HG02938 (cell line): Measurements from ENCODE around the gene LIN9.
"Not testable (repeated sequence)": the region's sequence is repeated elsewhere in the genome, so short reads cannot be mapped to it uniquely, and the experiment has no call there.

Experiments used
- ATAC-seq: cut with Tn5 transposase; IDR thresholded peaks from one replicate; pipeline ENCODE4 v1.9.1; 2021; ENCODE audit warnings: mild to moderate bottlenecking, moderate library complexity; ENCODE audit not compliant: unreplicated experiment

LIN9 gene

DNA sequence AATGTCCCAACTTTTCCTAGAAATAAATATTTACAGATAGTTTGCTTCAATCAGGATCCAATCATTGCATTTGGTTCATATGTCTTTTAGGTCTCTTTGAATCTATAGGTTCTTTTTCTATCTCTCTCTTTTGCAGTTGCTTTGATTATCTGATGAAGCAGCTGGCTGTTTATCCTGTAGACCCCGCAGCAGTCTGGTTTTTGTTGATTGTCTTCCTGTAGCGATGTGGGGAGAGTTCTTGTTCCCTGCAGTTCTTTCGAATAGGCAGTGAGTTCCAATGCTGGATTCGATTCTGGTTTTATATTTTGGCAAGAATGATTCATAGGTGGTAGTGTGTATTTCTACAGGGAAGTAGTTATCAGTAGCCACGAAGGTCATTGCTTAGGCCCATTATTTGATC lies 92.9 kb downstream of the LIN9 start:
- ATAC-seq: no peak

GRCh38 chr1:226215239-226215638 lies 93.7 kb downstream of the LIN9 start:
- ATAC-seq: no peak

DNA sequence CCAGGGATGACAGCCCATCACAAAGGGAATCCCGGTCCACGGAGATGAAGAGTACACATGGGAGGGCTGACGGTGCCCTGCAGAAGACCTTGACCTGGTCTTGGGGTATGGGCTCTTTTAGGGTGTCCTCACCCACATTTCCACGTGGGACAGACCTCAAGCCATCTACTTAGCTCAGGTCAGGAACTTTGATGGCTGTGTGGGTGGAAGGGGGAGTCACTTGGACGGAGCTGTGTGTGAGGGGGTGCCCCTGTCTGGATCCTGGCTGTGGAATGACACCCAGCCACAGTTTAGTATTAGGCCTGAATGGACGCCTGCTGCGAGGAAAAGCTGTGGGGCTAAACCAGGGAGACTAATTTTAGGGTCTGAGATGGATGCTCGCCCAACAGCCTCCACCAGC lies 96.4 kb downstream of the LIN9 start:
- no peak for ATAC-seq

DNA sequence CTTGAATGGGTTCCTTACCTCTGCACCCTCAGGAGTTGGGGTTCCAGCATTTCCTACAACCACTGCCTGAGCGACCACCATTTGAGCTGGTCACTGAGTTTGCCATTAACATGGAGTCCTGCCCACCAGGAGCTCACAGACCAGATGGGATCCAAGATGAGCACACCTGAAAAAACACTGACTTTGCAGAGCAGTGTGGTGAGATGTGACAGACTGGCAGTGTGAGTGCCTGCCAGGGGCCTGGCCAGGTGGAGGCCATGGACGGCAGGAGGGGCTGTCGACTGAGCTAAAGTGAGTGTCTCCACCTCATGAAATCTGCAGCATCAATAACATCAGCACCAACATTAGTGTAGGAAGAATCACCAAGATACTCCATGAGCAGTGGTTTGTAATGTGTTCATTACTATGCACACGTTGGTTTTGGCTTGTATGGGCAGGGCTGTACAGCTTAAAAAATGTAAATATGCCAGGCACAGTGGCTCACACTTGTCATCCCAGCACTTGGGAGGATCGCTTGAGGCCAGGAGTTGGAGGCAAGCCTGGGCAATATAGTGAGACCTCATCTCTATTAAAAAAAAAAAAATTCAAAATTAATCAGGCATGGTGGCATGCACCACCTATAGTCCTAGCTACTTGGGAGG lies 97.7 kb downstream of the LIN9 start:
- no peak for ATAC-seq

DNA sequence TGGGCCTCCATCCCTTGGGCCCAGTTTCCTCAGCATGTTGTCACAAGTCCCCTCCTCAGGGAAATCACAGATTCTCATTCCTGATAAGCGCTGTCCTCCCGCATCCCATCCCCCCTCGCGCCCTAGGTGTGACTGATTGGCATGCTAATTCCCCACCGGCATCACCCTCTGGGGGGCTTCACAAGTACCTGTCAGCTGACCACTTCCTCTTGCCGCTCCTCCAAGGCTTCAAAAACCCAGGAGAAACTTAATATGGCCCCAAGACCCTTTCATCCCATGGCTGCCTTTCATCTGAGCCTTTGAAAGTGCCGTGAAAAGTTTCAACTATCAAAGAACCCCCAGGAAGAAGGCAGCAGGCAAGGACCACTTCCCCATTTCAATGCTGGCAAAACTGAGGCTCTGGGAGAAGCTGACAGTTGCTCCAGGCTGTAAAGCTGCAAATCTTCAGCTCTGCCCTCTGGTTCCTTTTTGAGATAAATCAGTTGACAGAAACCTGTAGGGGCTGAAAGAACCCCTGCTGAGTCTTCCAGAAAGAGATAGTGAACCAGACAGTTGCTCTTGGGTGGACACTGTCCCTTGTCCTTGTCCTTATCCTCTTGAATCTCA lies 98.3 kb downstream of the LIN9 start:
- no peak for ATAC-seq

GRCh38 chr1:226209307-226210059 lies 99.5 kb downstream of the LIN9 start:
- ATAC-seq: no peak

DNA sequence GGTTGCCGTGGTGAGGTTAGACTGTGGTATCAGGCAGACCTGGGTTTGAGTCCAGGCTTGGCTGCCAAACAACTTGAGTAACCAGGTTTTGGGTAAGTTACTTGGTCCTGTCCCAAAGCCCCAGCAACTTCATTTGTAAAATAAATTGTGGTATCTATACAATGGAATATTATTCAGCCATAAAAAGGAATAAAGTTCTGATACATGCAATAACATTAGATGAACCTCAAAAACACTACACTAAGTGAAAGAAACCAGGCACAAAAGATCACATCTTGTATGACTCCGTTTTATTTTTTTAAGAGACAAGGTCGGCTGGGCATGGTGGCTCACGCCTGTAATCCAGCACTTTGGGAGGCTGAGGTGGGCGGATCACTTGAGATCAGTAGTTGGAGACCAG lies 101.9 kb downstream of the LIN9 start:
- ATAC-seq: no peak

DNA sequence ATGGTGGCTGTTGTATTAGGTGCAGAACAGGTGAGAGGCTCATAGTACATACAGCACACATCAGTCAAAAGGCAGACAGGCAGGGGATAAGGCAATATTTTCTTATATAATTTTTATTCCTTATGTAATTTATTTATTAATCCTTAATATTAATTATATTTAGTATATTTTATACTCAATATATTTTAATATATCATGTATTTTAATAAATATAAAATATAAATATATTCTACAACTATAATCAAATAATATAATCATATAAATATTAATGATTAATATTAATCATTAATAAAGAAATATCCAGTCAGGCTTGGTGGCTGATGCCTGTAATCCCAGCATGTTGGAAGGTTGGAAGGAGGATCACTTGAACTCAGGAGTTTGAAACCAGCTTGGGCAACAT lies 104.8 kb downstream of the LIN9 start:
- ATAC-seq: no peak

- ATAC-seq: no peak
Measured at GRCh38 chr1:226203655-226204054, 105.3 kb downstream of the LIN9 start.

DNA sequence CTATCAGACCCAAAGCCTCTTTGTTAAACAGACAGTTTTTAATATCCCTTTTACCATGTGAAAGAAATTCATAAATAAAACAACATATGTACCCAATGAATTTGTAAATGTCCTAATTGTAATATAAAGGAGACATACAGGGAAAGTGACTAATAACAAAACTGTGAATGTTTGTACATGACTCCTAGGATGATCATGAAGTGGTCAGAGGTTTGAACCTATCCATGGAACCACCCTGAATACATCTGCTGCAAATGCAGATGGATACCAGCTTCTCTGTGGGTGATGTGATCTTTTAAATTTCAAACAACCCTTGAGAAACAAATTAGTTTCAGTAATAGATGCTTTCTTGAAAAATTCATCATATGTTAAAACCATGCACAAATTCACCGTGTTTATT lies 105.7 kb downstream of the LIN9 start:
- no peak for ATAC-seq

GRCh38 chr1:226202666-226203065 lies 106.3 kb downstream of the LIN9 start:
- not testable (repeated sequence) for ATAC-seq

- ATAC-seq: no peak
Measured at GRCh38 chr1:226202246-226202645, 106.7 kb downstream of the LIN9 start.

- peak; percentile 56 for ATAC-seq
Measured at GRCh38 chr1:226201029-226201593, 107.9 kb downstream of the LIN9 start.

- no peak for ATAC-seq
Measured at GRCh38 chr1:226199971-226200370, 109.0 kb downstream of the LIN9 start.

- ATAC-seq: no peak
Measured at GRCh38 chr1:226195144-226195543, 113.8 kb downstream of the LIN9 start.

GRCh38 chr1:226187380-226187779 lies 121.6 kb downstream of the LIN9 start:
- no peak for ATAC-seq

DNA sequence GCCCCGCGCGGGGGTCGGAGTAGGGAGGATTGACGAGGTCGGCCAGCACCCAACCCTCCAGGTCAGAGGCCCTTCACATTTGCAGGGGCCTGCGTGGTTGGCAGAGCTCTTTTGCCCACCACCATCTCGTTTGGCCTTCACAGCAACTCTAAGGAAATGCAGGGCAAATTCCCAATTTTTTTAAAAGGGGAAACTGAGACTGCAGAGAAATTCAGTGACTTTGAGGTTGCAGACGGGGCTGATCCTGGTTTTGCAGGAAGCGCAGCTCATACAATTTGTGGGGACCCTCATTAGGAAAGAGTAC lies 122.0 kb downstream of the LIN9 start:
- no peak for ATAC-seq

DNA sequence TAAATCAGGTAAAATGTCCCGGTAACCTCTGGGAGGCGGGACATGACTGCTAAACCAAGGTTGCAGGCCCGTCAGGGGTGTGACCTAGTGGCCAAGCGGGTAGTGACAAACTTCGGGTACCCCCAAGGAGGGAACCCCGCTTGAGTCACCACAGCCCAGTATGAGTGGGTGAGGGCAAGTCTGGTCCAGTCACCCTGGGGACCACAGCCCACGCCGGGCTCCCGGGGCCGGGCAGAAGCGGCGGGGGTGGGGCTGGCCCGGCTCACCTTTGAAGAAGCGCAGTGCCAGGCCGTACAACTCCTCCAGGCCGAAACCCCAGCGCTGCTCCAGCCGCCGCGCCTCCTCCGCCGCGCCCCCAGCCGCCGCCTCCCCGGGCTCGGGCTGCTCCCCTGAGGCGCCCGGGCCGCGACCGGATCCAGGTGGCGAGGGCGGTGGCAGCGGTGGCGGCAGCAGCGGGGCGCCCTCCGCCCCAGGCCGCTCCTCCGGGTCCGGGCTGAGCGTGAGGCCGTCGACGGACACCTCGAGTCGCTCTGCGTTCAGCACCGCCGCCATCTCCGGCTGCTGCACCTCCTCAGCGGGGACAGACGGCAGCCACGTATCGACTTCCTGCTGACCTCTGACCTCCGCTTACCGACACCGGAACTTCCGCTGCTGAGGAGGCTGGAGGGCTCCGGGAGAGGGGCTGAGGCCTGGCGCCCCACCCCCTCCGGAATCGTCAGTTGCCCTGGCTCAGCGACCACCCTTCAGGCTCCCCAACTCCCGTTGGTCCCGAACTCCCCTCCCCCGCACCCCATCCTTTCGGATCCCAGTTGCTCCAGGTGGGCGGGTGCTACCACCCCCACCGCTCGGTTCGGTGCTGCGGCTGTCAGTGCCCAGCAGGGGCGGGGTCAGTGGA lies 122.6 kb downstream of the LIN9 start, which contains the start of gene ACBD3:
Gene ACBD3, minus strand, starts transcription at position 618 of the 895 bp plus-strand sequence. Its CDS starts 66 bp downstream, at position 552.
- peak; percentile 95 for ATAC-seq

DNA sequence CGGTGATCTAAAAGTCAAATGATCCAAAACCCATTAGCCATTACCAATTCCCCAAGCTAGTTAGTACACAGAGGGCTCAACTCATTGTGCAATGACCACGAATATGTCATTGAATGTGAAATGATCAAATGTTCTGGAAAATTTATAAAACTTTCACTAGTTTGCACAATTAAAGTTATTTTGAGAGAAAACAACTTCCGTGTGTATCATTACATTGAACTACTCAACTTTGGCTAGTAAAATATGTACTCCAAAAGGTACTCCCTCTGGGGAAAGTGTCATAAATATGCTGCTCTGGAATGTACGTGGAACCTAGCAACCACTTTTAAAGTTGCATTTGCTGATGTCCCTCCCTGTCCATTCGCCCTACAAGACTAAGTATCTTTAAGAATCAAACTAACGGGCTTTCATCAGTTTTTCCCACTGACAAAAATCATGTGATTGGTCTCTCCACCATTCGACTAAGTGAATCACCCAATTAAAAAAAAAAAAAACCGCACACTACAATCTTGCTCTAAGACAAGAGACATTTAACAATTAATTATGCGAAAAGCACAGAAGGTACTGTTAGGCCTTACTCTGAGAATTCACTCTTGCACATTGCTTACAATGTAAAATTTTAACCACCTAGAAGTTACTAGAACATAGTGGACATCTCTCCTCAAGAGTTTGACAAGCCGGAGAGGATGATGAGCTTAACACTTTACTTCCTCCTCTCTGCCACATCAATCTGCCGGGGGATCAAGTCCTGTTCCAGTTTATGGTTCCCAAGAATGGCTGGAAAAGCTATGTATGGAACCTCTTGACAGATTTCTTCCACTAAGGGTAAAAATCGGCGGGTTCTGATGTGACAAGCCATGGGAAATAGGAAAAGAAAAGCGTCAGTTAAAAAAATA lies 123.6 kb downstream of the LIN9 start:
- no peak for ATAC-seq
